Esophagus muscularis mucosa (tissue), 4 donors: ENCODE data around the gene DAAM2.

Experiments
- EP300 ChIP-seq: sonication (generic); formaldehyde crosslinking; IDR thresholded peaks from one replicate; pipeline ENCODE4 v1.6.1; 2017; ENCODE audit warnings: antibody characterized with exemption
- POLR2A ChIP-seq: fragments of 450-650 bp; IDR thresholded peaks from one replicate; pipeline ENCODE4 v1.6.1; 2017; ENCODE audit warnings: antibody characterized with exemption, moderate library complexity, mild to moderate bottlenecking, low read depth
- POLR2AphosphoS5 ChIP-seq, 2 donors: sonication (generic); formaldehyde crosslinking; IDR thresholded peaks; one replicate each; pipeline ENCODE4 v1.6.1; 2017; ENCODE audit warnings: antibody characterized with exemption in 2 of 2
- TF ChIP-seq, protein P1 (sequence below), 3 experiments: fragments of 200-600 bp in 2 of 3; fragments of 450-650 bp in 1 of 3; sonication (generic) in 2 of 3; IDR thresholded peaks; one replicate each; pipeline ENCODE4 v1.5.1; 2017 to 2019; ENCODE audit warnings: antibody characterized with exemption in 3 of 3, mild to moderate bottlenecking in 2 of 3, moderate library complexity in 1 of 3

DNA sequence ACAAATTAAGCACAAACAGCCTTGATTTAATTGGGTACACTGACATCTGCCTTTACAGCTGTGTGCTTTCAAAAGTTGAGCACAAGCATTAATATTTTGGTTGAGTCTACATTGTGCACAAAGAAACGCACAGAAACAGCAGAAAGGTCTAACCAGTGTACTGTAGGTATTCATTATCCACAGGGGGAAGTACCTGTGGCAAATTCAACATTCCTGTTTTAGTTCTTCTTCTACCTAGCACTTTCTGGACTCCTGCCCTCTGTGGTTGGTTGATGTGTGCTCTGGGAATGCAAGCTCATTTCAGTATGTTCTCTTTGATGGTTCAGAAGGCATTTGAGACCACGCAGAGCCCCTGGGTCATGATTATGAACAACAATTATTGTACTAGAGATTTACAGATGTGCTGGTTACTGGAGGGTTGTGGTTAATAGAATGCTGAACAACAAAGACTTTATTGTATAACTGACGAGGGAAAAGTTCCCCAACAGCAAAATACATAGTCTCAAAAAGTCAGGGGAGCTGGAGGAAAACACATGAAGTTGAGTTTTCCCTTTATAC is 26.6 kb upstream of the DAAM2 start:
- TF ChIP-seq, protein P1, sequence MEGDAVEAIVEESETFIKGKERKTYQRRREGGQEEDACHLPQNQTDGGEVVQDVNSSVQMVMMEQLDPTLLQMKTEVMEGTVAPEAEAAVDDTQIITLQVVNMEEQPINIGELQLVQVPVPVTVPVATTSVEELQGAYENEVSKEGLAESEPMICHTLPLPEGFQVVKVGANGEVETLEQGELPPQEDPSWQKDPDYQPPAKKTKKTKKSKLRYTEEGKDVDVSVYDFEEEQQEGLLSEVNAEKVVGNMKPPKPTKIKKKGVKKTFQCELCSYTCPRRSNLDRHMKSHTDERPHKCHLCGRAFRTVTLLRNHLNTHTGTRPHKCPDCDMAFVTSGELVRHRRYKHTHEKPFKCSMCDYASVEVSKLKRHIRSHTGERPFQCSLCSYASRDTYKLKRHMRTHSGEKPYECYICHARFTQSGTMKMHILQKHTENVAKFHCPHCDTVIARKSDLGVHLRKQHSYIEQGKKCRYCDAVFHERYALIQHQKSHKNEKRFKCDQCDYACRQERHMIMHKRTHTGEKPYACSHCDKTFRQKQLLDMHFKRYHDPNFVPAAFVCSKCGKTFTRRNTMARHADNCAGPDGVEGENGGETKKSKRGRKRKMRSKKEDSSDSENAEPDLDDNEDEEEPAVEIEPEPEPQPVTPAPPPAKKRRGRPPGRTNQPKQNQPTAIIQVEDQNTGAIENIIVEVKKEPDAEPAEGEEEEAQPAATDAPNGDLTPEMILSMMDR (IDR thresholded peaks at IDR 0.05), result no peak
- TF ChIP-seq POLR2A, result no peak
- no peak for TF ChIP-seq EP300
- no peak for TF ChIP-seq POLR2AphosphoS5 (IDR thresholded peaks at IDR 0.05)
